LHCN-M2 (cell line): ENCODE data around the gene PARS2. TPM values are rescaled to one million over a fixed set of nuclear protein-coding genes. Genes with fewer than 3 reads are reported as not detected.
A peak's percentile ranks its signal among the peaks of the same experiment; 100 is the strongest.

Experiments
- DNase-seq: peaks from one replicate; pipeline ENCODE4 v3.0.0-alpha.2; 2012; ENCODE audit warnings: low read depth
- total RNA-seq: library from RNA; depleted of rRNA; stranded (reverse); fragments of >200 nt; gene quantifications from 2 replicates; pipeline ENCODE4 v1.2.3, GENCODE V29; 2014; rRNA removed

The PARS2 gene
- total RNA-seq, 1 experiment from 2014 or later = 5.2 TPM

- no peak for DNase-seq
Observed at GRCh38 chr1:54736685-54737084, 27.6 kb downstream of the PARS2 start.

DNA sequence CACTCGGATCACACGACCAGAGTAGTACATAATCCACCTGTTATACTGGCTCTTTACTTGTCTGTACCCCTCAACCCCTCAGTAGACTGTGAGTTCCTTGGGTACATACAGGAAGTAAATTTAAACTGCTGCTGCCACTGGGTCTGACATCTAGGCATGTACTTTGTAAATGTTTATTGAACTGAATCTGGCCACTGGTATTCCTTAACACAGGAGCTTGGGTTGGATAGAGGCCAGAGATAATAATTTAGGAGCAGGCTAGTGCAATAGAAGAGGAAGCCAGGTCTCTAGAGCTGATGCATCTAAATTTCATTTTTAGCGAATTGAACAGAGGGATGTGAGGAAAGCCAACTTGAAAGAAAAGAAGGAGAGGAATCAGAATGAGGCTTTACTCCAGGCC is 36.3 kb downstream of the PARS2 start:
- DNase-seq = no peak

- no peak for DNase-seq
Observed at GRCh38 chr1:54724771-54725170, 39.6 kb downstream of the PARS2 start.

DNA sequence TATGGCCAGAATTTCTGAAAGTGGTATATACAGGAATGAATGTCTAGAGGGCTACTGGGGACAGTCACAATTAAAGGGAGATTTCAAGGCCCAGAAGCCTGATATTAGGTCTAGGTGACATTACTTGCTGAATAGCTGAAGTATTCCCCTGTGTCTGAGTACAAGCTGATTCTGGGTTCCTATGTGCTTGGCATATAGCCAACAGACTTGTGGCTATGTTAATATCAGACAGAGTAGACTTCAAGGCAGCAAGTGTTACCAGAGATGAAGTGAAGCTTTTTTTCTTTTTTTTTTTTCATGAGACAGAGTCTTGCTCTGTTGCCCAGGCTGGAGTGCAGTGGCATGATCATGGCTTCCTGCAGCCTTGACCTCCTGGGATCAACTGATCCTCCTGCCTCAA is 40.3 kb downstream of the PARS2 start:
- DNase-seq = no peak

DNA sequence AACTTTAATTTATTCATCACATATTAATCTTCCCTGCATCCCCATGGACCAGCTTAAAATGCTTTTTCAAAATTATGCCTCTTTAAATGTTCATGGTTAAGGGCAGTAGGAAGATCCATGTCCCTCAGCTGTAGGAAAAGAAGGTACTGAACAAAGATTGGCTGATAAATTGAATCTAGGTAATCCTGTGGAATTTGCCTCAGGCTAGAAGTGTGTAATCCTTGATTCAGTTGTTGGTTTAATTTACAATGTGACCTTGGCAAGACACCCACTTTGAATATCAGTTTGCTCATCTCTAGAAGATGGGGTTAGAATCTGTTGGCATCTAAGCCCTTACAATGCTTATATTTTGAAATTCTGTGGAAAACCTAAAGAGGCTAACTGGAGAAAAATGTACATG is 42.6 kb downstream of the PARS2 start:
- DNase-seq = no peak

GRCh38 chr1:54716299-54717047 is 47.9 kb downstream of the PARS2 start:
- DNase-seq = peak; percentile 69

DNA sequence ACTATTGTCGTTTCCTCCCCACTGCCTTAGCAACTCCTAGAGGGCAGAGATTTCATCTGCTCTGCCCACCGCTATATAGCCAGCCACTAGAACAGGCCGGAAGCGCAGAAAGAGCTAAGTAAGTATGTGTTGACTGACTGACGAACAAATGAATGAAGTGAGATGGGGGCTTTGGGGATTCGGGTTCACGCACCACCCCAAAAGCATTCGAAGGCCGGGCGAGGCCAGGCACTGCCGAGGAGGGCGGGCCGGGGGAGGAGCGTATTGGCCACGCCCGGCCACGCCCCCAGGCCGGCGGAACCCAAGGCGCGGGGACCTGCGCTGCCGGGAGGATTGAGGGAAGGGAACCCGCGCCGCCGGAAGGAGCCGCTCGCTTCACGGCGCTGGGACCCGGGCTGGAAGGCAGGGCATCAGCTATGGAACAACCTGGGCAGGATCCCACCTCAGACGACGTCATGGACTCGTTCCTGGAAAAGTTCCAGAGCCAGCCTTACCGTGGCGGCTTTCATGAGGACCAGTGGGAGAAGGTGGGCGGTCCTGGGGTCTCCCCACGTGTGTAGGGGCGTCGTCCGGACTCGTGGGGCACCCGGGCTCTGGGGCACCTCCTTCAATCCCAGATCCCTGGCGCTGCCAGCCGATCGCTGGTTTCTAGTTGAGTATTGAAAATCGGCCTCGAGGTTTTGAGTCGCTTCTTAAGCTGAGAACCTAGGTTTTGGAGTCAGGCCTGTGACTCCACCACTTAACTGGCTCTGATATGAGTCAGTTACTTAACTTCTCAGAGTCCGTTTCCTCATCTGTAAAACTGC is 48.6 kb downstream of the PARS2 start, which contains the start of gene TTC4:
TTC4 (plus strand) TSS at position 369 of the 806 bp plus-strand sequence; CDS start at position 417, 48 bp downstream.
- peak; percentile 75 for DNase-seq

GRCh38 chr1:54714881-54715492 is 49.3 kb downstream of the PARS2 start:
- DNase-seq = no peak

GRCh38 chr1:54711536-54711935 is 52.8 kb downstream of the PARS2 start:
- DNase-seq = no peak

DNA sequence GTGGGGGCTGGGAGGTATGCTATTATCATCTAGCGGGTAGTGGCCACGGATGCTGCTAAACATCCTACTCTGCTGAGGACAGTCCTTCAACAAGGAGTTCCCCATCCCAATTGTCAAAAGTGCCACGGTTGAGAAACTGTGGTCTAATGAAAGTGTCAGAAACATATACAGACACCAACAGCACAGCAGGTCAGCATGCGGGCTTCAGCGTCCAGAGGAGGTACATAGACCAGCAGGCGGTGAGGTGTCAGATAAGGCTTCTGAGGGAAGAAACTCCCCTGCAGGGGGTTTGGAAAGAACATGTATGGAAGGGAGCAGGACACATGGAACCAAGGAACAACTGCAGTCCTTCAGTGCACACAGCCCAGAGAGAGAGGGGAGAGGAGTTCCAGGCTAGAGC is 53.5 kb downstream of the PARS2 start:
- DNase-seq = no peak

GRCh38 chr1:54710434-54710833 is 53.9 kb downstream of the PARS2 start:
- no peak for DNase-seq

GRCh38 chr1:54709547-54710292 is 54.6 kb downstream of the PARS2 start:
- peak; percentile 5 for DNase-seq

DNA sequence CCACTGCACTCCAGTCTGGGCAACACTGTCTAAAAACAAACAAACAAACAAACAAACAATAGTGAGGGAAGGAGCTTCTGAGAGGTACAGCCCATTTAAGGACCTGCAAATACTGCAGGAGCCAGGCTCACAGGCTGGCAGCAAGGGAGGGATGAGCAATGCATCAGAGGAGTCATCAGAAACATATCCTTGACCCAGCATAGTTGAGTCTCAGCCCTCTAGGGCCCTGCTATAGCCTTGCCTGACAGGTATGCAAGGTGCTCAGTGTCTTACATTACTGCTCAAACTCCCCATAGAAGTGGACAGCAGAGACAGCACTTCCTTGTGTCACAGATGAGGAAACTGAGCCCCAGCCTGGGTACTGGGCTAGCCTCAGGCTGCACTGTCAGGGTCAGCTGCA is 55.9 kb downstream of the PARS2 start:
- DNase-seq = no peak

Other genes starting within 250 kb of the PARS2 start
- gene ACOT11, start 216.3 kb downstream of the PARS2 start, total RNA-seq = 9.9 and 11.6 TPM in 2 replicates
- gene FAM151A, start 141.0 kb downstream of the PARS2 start, total RNA-seq = not detected in 2 replicates
- not detected in 2 replicates for gene MROH7, start 122.7 kb downstream of the PARS2 start, total RNA-seq
- gene TTC4, start 48.7 kb downstream of the PARS2 start, total RNA-seq = 32.2 and 35.1 TPM in 2 replicates
- not detected in 2 replicates for gene TTC22, start 36.8 kb upstream of the PARS2 start, total RNA-seq
- 45.1 and 54.8 TPM in 2 replicates for gene DHCR24, start 122.7 kb upstream of the PARS2 start, total RNA-seq
- gene TMEM61, start 216.1 kb upstream of the PARS2 start, total RNA-seq = not detected in 2 replicates
- gene BSND, start 234.4 kb upstream of the PARS2 start, total RNA-seq = not detected in 2 replicates